PC-3 (cell line): ENCODE measurements around the gene RUFY2.

Experiments
- EZH2 ChIP-seq: fragments of 300-600 bp; sonication (generic); IDR thresholded peaks from one replicate; pipeline ENCODE4 v1.6.1; 2017; ENCODE audit warnings: antibody characterized with exemption, mild to moderate bottlenecking, low read length; ENCODE audit not compliant: unreplicated experiment
- EZH2phosphoT487 ChIP-seq: fragments of 300-600 bp; sonication (generic); IDR thresholded peaks from 2 replicates; pipeline ENCODE4 v1.6.1; 2018; ENCODE audit warnings: mild to moderate bottlenecking, antibody characterized with exemption, low read length, borderline replicate concordance
- TF ChIP-seq, protein P1 (sequence below): fragments of 300-600 bp; sonication (generic); conservative IDR thresholded peaks from 2 replicates; pipeline ENCODE4 v1.5.1; 2017; ENCODE audit warnings: antibody characterized with exemption, low read depth, mild to moderate bottlenecking, low read length

DNA sequence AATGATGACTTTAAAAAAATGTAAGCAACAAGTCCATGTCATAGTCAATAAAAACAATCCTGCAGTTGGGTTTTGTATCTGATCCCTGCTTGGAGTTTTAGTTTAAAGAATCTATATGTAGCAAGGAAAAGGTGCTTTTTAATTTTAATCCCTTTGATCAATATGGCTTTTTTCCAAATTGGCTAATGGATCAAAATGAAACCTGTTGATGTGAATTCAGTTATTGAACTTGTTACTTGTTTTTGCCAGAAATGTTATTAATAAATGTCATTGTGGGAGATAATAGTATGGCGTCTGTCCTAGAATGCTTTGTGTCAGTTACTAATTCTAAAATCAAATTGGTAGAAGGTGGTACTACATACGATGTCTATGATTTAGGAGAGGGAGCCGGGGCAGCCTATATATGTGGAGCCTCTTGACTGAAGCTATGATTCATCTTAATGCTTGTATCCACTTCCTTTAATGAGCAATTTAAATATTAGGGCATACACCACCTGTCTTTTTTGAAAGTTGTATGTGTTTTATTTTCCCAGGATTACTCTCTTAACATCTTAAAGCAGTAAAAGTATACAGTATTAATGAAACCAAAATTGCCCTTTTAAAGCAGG is 64.1 kb downstream of the RUFY2 start:
- TF ChIP-seq, protein P1, sequence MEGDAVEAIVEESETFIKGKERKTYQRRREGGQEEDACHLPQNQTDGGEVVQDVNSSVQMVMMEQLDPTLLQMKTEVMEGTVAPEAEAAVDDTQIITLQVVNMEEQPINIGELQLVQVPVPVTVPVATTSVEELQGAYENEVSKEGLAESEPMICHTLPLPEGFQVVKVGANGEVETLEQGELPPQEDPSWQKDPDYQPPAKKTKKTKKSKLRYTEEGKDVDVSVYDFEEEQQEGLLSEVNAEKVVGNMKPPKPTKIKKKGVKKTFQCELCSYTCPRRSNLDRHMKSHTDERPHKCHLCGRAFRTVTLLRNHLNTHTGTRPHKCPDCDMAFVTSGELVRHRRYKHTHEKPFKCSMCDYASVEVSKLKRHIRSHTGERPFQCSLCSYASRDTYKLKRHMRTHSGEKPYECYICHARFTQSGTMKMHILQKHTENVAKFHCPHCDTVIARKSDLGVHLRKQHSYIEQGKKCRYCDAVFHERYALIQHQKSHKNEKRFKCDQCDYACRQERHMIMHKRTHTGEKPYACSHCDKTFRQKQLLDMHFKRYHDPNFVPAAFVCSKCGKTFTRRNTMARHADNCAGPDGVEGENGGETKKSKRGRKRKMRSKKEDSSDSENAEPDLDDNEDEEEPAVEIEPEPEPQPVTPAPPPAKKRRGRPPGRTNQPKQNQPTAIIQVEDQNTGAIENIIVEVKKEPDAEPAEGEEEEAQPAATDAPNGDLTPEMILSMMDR = no peak
- TF ChIP-seq EZH2phosphoT487 (no peak), EZH2 (no peak)
